HuH-7 (cell line): ENCODE measurements around the gene SIAH2.
A peak's percentile ranks its signal among the peaks of the same experiment; 100 is the strongest.
"Not testable (repeated sequence)": the region's sequence is repeated elsewhere in the genome, so short reads cannot be mapped to it uniquely, and the experiment has no call there.

Experiments
- DNase-seq: peaks from one replicate; pipeline ENCODE4 v3.0.0; 2011; ENCODE audit warnings: low spot score

Gene SIAH2, protein sequence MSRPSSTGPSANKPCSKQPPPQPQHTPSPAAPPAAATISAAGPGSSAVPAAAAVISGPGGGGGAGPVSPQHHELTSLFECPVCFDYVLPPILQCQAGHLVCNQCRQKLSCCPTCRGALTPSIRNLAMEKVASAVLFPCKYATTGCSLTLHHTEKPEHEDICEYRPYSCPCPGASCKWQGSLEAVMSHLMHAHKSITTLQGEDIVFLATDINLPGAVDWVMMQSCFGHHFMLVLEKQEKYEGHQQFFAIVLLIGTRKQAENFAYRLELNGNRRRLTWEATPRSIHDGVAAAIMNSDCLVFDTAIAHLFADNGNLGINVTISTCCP

GRCh38 chr3:150763122-150763840 lies at the start of gene SIAH2:
Gene SIAH2 (minus strand): TSS chr3:150763169. CDS start chr3:150762849, 320 bp downstream.
- DNase-seq = peak; percentile 77

- DNase-seq = no peak
Observed at GRCh38 chr3:150811984-150812383, 49.0 kb upstream of the SIAH2 start.

- DNase-seq = no peak
Observed at GRCh38 chr3:150810641-150811040, 47.7 kb upstream of the SIAH2 start.

DNA sequence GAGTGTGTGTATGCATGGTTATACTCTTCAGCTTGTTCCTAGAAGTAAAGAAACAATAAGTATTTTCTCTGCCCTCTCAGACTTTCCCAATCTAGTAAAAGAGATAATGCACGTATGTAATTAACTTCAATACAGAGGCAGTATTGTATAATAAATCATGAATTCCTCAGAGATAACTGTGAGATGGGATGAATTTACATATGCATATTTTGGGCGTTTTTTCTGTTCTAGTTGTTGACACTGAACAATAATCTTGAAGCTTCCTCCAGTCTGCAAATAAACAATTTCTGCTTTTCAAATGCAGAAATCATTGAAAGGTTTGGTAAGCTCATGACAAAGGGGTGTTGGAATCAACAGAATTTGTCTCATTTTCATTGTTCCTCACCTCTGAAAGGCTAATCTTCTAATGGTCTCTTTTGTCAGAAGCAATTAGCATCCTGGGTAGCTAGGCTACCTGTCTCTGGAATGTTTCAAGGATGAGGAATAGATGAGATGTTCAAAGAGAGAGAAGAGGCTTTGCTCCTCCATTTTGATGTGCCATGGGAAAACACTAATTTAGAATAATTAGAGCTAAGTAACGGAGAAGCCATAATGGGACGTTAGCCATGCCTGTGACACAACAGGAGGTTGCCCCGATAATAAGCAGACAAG lies 43.3 kb upstream of the SIAH2 start:
- DNase-seq = no peak

DNA sequence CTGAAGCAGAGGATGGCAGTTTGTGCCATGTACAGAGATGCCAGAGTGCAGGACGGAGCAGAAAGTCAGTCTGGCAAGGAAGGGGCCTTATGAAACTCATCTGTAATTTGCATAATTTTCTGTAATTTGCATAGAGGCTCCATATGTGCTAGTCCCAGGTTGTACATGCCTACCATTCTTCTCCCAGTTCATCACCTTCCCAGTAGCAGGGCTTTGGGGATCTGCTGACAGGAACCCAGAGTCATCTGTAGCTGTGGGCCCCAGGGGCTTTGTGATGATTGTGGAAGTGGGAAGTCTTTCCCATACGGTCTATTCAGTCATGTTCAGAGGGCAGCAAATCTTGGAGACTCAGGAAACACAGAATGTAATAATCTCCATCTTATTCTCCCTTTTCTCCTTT lies 42.4 kb upstream of the SIAH2 start:
- no peak for DNase-seq

DNA sequence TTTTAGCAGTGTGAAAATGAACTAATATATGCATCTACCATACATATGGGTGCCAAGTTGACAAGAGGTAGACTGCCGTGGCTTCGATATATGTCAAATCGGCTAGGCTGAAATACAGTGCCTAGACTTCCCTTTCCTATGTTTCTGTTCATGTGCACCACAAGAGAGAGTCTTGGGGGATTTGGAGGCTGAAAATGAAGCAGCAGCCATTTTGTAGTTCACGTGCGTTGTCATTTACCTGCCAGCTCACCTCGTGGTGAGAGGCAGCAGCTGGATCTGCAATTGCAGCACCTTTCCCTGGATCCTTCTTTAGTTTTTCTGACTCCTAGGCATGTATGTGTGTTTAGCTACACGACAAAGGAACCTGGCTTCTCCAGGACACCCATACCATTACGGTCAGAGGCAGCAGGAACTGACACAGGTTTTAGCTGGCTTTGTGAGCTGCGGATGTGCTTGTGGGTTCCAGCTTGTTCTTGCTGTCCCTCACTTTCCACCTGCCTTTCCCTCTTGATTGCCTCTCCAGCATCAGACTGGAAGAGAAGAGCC lies 40.5 kb upstream of the SIAH2 start:
- no peak for DNase-seq

DNA sequence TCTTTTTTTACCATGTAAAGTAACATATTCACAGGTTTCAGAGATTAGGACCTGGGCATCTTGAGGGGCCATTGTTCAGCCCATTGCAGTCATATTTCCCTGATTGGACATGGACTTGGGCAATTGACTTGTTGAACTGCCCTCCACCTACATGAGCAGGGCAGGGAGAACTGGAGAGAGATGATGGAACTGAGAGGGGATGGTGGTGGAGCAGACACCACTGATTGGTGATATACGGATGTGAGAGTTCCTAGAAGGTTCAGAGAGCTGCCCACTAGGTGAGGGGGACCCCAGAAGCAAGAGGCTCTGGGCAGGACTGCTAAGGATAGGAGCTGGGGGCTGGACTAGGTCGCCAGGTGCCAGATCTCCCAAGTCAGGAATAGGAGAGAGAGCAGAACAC lies 37.8 kb upstream of the SIAH2 start:
- no peak for DNase-seq

DNA sequence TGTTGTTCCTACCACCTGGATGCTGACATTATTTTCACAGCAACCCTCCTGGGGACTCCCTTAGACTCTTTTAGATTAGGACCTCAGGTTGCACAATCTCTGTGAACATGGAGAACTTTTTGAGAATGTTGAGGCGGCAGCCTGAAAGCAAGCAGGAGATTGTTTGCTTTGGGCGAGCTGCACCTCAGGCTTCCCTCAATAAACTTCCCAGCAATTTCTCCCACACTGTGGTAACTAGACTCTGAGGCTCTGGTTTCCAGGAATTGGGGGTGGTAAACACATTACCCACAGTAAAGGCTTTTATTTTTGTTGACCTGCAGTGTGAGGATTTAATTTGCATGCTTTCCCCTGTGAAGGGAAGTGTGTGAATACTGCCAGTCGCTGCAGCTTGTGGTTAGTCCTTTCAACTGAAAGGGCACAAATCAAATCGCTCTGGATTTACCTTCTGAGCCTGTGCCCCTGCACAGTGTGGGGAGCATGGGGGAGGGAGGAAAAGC lies 35.2 kb upstream of the SIAH2 start:
- DNase-seq = peak; percentile 17

- no peak for DNase-seq
Observed at GRCh38 chr3:150797155-150797554, 34.2 kb upstream of the SIAH2 start.

GRCh38 chr3:150796527-150796926 lies 33.6 kb upstream of the SIAH2 start:
- DNase-seq = not testable (repeated sequence)

DNA sequence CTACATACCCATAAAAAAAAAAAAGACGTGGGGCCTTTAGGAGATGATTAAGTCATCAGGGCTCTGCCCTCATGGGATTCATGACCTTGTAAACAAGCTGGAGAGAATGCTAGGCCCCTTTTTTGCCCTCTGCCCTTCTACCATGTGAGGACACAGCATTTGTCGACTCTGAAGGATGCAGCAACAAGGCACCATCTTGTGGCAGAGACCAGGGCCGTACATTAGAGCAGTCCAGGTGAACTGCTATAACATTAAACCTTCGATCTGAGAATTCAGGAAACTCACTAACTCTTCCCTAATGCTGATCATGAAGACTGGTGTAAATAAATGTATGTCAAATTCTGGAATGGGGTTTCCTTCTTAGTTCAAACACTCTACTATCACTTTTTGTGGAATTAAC lies 30.7 kb upstream of the SIAH2 start:
- DNase-seq = no peak

GRCh38 chr3:150790629-150791028 lies 27.7 kb upstream of the SIAH2 start:
- DNase-seq = no peak

DNA sequence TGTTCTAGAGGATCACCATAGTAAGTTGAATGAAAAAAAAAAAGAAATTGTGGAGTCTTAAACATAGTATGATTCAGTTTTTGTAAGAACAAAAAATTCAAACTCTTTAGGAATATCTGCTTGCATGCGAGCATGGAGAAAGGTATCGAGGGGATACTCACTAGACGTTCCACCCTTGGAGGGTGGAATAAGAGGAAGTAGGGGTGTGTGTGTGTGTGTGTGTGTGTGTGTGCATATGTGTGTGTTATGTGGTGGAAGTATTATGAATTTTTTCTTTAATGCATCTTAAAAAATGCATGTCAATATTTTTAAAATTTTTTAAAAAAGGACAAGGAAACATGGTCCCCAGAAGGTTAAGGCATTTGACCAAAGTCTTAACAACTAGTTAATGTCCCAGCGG lies 26.5 kb upstream of the SIAH2 start:
- DNase-seq = no peak

DNA sequence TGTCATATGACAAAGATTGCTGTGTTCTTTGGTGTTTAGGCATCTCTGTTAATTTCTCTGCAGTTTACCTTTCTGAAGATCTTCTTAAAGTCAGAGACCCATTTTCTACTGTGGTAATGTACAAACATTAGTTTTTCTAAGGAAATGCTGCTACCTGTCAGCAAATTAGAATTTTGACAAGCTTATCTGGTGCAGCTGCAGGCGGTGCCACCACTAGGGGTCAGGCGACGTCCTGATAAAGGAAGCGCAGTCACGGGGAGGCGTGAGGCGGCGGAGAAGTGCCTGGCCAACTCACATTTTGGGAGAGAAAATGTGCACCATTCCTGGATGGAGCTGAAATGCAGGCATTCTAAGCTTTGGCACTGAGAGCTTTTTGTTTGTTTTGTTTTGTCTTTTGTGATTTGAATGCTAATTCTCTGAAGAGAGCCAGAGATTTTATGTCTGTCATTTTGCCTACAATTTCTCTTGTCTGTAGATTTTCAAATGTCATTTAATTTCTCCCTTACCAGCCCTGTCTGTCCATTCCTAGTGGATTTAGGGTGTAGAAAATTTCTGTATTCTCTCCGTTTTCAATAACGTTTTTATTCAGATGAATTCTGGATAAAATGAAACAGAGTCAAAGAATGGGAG lies 24.9 kb upstream of the SIAH2 start:
- peak; percentile 43 for DNase-seq

- no peak for DNase-seq
Observed at GRCh38 chr3:150786791-150787190, 23.8 kb upstream of the SIAH2 start.

- no peak for DNase-seq
Observed at GRCh38 chr3:150784747-150785125, 21.8 kb upstream of the SIAH2 start.

DNA sequence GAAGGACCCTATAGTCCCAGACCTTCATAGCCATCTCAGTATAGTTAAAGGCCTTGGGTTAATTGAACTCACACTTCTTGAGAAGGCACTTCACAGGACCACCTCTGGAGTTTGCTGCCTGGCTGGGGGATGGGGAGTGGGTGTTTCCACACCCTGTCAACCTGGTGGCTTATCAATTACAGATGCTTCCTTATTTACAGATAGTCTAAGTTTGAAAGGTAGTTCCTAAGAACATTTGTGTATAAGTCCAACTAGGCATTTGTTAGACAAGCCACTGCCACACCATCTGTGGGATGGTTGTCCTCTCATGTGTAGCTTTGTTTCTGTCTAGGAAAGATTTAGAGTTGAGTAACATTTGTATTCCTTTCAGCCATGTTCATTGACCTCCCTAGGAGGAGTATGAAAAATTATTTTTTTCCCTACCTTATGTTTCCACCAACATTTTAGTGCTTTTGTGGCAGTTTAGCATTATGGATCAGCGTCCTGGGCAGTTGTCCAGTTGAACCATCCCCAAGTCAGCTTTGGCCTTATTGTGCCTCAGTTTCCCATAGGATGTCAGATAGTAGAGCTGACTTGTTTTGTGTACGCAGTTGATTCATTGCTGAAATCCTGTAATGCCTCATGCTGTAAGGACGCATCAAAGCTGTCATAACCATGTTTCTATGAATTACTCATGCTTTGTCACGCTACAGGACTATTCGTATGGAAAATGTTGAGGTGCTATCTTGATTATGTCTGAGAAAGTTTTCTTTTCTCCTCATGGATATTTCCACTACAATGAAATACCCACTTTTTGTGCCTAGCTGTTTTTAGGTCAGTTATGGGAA lies 21.2 kb upstream of the SIAH2 start:
- no peak for DNase-seq

GRCh38 chr3:150783316-150783715 lies 20.3 kb upstream of the SIAH2 start:
- no peak for DNase-seq

GRCh38 chr3:150779402-150779858 lies 16.5 kb upstream of the SIAH2 start:
- DNase-seq = peak; percentile 51

DNA sequence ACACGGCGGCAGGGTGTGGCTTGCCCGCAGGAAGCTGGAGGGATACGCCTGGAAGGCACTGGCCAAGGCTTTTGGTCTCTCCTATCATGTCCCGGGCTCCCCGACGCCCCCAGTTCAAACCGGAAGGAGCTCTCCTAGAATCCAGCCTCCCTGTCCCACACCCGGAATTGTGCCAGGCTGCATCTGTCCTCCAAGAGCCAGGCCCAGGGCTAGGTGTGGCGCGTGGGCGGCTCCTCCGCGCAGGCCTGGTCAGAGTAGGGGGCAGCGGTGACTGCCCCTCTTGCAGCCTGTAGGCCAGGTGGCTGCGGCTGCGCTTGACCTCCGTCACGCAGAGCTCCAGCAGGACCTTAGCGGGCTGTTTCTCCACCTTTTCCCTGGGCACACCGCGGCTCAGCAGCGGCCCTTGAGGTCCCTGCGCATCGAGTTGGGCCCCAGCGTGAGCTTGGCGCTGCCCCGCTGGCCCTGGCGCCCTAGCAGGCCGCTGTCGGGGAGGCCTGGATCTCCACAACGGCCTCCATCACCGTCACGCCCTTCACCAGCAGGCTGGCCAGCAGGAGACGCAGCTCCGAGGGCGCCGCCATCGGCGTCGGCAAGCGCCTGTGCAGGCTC lies 15.9 kb upstream of the SIAH2 start:
- no peak for DNase-seq
